ENCODE measurements around the gene MPO. TPM values are rescaled to one million over a fixed set of nuclear protein-coding genes. Genes with fewer than 3 reads are reported as not detected.

MPO gene
- polyA plus RNA-seq, 1 donor from 2014 or later, result not detected

DNA sequence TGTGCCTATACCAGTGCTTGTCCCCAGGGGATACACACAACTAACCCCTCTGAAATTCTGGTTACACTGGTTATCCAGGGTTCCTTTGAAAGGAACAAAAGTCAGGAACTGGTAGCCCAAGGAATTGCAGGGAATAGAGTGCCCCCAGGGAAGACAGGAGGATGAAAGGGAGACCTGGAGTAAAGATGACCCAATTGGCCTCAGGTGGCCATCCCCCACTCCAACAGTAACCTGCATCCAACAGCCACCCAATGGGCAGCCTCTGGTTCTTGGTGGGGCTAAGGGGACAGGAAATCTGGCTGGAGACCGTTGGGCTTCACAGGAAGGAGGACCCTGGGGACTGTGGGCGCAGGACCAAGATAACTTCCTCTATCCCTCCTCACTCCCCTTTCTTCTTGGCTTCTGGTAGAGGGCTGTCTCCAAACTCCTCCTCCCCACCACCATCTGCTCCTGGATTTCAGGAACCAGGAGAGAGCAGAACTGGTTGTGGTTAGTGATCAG is 826 bp upstream of the MPO start:
- Mint-ChIP-seq H3K27me3 (peaks cover 24% of the 10 kb centered on the region), H3K36me3 (no peaks in the 10 kb centered on the region), H3K27ac (no peak overlapping the region), H3K4me3 (no peak overlapping the region), H3K9me3 (no peaks in the 10 kb centered on the region), H3K4me1 (no peaks in the 10 kb centered on the region)

DNA sequence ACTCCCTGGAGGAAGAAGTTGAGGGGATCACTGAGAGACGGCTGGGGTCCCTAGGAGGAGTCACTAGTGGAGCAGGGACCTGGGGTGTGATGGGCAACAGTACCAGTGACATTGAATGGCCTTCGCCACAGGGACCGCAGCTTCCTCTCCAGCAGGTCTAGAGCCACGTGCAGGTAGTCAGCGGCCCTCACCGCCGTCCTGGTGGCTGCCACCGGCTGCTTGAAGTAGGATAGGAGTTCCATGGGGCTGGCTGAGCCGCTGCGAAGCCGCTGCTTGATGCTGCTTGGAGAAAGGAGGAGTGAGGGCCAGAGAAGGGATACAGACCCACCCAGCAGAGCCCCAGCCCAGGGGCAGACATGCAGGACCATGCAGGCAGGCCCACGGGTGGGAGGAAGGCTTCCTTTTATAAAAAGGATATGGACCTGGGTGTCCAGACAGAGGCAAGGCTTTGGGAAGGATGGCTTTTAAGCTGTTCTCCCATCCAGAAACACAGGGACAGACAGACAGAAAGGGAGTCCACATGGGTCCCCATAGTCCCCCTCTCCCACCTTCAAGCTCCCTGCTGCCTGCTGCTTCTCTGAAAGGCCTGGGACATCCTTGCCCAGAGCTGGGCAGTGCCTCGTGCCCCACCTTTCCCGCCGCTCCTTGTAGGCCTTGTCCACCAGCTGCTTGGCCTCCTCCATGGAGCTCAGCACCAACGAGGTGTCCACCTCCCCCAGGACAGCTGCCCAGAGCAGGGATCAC is 827 bp downstream of the MPO start:
- H3K4me1 Mint-ChIP-seq, result no peaks in the 10 kb centered on the region
- H3K27me3 Mint-ChIP-seq, result peaks cover 22% of the 10 kb centered on the region
- no peaks in the 10 kb centered on the region for H3K9me3 Mint-ChIP-seq
- peak overlapping the region in 1 of 3 donors; percentile 31 for H3K27ac Mint-ChIP-seq
- H3K4me3 Mint-ChIP-seq, result no peak overlapping the region
- no peaks in the 10 kb centered on the region for H3K36me3 Mint-ChIP-seq

DNA sequence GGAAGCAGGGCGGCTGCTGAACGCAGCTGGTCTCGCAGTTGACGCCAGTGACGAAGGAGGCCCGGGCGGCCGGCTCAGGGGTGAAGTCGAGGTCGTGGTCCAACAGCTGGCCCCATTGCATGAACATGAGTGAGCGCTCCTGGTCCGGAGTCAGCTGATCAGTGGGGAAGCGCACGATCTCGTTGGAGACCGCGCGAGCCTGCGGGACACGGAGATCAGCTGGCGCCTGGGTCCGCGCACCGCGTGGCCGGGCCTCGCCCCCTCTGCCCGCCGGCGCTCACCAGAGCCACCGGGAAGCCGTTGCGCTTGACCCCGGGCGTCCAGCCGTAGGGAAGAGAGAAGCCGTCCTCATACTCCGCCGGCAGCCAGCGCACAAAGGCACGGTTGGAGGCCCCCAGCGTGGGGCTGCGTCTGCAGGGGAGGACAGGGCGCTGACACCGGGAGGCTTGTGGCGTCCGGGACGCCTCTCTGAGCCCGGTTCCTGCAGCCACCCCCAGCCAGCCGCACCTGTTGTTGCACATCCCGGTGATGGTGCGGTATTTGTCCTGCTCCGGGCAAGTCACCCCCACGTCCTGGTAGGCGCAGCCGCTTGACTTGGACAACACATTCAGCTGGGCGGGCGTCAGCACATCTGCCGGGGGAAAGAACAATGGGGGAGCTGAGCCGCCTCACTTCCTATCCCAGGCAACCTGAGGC is 1.6 kb downstream of the MPO start:
- Mint-ChIP-seq H3K27me3 (peaks cover 22% of the 10 kb centered on the region), H3K4me1 (no peaks in the 10 kb centered on the region), H3K27ac (no peak overlapping the region), H3K36me3 (no peaks in the 10 kb centered on the region), H3K9me3 (no peaks in the 10 kb centered on the region), H3K4me3 (no peak overlapping the region)

DNA sequence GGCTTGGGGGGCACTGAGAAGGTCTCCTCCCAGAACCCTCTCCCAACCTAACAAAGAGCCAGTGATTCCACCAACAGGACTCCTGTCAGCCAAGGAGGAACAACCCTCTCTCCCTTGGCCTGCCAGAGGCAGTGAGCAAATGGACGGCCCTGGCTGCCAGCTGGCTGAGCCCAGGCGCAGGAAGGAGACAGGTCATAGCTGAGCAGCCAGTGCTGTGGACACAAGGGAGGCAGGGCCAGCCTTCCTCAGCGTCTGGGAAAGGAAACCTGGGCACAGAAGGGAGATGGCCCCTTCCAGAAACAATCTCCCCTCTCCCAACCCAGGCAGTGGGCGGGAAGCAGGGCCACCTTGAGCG is 2.1 kb downstream of the MPO start:
- Mint-ChIP-seq H3K9me3 (no peaks in the 10 kb centered on the region), H3K36me3 (no peaks in the 10 kb centered on the region), H3K27ac (no peak overlapping the region), H3K4me3 (no peak overlapping the region), H3K4me1 (peaks cover 0 to 1% (median 0%) of the 10 kb centered on the region in 3 donors), H3K27me3 (peaks cover 24% of the 10 kb centered on the region)

DNA sequence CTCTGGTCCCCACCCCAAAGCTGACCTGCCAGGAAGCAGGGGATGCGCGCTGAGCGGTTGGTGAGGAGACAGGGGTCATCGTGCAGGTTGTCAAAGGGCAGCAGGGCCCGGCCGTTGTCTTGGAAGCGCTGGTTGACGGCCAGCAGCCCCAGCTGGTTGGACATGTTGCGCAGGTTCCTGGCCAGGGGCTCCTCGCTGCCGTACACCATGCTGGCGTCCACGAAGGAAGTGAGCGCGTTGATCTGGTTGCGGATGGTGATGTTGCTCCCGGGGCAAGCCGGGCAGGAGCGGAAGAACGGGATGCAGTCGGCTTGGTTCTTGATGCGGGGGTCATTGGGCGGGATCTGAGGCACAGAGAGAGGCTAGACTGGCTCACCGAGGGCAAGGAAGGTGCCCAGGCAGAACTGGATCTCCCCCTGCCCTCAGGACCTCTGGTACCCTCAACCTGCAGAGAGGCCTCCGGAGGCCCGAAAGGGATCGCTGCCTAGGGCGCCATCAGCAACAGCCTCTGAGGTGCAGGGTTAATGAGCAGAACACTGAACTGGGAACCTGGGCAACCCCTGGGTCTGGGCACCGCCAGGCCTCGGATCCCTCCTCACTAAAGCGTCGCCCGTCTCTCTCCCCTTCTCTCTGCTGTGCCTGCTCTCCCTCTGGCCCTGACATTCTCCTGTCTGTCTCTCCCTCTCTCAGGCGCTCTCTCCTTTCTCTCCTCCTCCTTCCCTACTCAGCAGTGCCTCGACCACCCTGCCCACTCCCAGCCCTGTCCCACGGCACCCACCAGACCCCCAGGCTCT is 2.7 kb downstream of the MPO start:
- H3K9me3 Mint-ChIP-seq, result no peaks in the 10 kb centered on the region
- no peak overlapping the region for H3K27ac Mint-ChIP-seq
- no peaks in the 10 kb centered on the region for H3K36me3 Mint-ChIP-seq
- no peak overlapping the region for H3K4me3 Mint-ChIP-seq
- peaks cover 0 to 1% (median 0%) of the 10 kb centered on the region in 3 donors for H3K4me1 Mint-ChIP-seq
- H3K27me3 Mint-ChIP-seq, result peaks cover 22% of the 10 kb centered on the region

DNA sequence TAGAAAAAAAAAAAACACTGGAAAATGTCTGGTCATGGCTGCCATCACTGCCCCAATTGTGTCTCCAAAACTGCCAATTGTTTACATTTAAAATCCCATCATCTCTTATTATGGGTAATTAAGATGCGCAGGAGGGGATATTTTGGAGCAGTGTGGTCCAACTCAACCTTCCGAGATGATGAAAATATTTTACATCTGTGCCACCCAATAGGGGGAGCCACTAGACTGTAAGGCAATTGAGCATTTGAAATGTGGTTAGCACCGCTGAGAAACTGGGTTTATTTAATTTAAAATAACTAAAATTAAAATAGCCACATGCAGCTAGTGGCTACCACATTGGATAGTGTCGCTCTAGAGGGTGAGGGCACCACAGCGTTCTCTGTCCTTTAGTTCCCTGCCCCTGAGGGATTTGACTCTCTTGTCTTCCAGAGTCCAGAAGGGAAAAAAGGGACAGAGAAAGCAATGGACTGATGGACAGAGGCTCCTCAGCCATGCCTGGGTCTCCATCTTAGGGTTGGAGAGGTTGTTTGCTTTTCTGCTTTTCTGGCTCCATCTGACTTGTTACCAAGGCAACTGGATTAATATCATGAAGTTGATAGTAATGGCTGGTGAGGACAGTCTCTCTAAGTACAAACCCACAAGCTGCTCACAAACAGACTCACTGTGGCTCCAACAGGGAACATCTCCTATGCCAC is 3.5 kb downstream of the MPO start:
- H3K36me3 Mint-ChIP-seq, result peaks cover 2% of the 10 kb centered on the region
- no peak overlapping the region for H3K27ac Mint-ChIP-seq

DNA sequence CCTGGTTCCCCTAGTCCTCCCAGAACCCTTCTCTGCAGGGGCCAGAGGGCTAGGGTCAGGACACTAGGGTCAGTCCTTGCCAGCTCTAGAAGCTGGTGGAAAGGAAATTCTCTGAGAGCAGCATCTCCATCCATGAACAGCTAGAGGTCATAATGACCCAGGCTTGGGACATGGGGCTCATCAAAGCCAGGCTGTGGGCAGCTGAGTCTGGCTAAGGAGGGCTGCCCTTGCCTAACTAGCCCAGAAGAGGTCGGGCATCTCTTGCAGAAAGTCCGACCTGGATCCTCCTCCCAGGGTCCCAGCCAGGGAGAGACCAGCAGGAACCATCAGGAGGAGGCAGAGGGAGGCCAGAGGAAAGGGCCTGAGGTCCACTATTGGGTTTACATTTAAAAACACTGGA is 4.3 kb downstream of the MPO start:
- no peak overlapping the region for H3K4me3 Mint-ChIP-seq
- H3K9me3 Mint-ChIP-seq, result no peaks in the 10 kb centered on the region
- peaks cover 0 to 4% (median 0%) of the 10 kb centered on the region in 3 donors for H3K4me1 Mint-ChIP-seq
- peaks cover 2% of the 10 kb centered on the region for H3K36me3 Mint-ChIP-seq
- no peak overlapping the region for H3K27ac Mint-ChIP-seq
- peaks cover 22% of the 10 kb centered on the region for H3K27me3 Mint-ChIP-seq

More for the DNA sequence above, 3.5 kb downstream of the MPO start:
- no peak overlapping the region for H3K4me3 Mint-ChIP-seq
- peaks cover 22% of the 10 kb centered on the region for H3K27me3 Mint-ChIP-seq
- peaks cover 0 to 3% (median 0%) of the 10 kb centered on the region in 3 donors for H3K4me1 Mint-ChIP-seq
- H3K9me3 Mint-ChIP-seq, result no peaks in the 10 kb centered on the region

DNA sequence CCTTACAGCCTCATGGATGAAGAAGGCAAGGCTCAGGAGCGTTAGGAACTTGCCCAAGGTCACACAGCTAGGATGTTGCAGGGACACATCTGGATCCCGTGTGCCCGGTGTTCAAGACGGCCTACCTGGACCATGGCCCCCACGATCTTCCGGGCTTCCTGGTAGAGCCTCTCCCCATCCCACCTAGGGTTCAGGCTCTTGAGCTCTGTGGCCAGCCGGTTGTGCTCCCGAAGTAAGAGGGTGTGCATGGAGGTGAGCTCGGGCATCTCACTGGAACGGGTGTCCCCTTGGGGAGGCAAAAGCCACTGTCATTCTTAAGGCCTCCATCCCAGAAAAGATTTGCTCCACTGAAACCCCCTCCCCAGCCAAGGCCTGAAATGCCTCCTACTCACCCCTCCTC is 5.3 kb downstream of the MPO start:
- Mint-ChIP-seq H3K4me1 (peaks cover 0 to 4% (median 0%) of the 10 kb centered on the region in 3 donors), H3K36me3 (peaks cover 2% of the 10 kb centered on the region), H3K4me3 (no peak overlapping the region), H3K9me3 (no peaks in the 10 kb centered on the region), H3K27ac (no peak overlapping the region), H3K27me3 (peaks cover 19% of the 10 kb centered on the region)

DNA sequence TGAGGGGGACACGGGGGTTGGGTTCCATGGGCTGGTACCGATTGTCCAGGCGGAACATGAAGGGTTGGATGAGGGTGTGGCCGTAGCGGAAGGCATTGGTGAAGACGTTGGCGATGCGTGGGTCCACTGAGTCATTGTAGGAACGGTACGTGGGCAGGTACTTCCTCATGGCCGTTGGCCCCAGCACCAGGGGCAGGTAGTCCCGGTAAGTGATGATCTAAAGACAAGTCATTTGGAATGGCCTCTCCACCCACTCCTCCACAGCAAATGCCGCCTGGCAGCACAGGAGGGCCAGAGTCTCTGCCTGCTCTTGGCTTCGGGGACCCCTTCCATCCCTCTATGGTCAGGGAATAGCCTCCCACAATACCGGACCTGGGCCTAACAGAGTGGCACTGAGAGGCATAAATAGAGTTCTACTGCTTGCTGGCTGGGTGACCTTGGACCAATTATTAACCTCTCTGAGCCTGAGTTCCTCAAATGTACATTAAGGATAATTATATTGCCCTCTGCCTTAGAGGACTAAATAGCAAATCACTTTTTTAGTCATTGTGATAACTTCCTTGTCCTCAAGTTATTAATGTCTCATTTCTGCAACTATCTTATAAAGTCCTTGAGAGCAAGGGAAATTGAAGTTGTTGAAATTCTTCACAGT is 7.2 kb downstream of the MPO start:
- H3K4me1 Mint-ChIP-seq, result peaks cover 0 to 4% (median 0%) of the 10 kb centered on the region in 3 donors
- H3K4me3 Mint-ChIP-seq, result no peak overlapping the region
- peaks cover 15% of the 10 kb centered on the region for H3K27me3 Mint-ChIP-seq
- no peak overlapping the region for H3K27ac Mint-ChIP-seq
- H3K9me3 Mint-ChIP-seq, result no peaks in the 10 kb centered on the region
- H3K36me3 Mint-ChIP-seq, result peaks cover 2% of the 10 kb centered on the region

DNA sequence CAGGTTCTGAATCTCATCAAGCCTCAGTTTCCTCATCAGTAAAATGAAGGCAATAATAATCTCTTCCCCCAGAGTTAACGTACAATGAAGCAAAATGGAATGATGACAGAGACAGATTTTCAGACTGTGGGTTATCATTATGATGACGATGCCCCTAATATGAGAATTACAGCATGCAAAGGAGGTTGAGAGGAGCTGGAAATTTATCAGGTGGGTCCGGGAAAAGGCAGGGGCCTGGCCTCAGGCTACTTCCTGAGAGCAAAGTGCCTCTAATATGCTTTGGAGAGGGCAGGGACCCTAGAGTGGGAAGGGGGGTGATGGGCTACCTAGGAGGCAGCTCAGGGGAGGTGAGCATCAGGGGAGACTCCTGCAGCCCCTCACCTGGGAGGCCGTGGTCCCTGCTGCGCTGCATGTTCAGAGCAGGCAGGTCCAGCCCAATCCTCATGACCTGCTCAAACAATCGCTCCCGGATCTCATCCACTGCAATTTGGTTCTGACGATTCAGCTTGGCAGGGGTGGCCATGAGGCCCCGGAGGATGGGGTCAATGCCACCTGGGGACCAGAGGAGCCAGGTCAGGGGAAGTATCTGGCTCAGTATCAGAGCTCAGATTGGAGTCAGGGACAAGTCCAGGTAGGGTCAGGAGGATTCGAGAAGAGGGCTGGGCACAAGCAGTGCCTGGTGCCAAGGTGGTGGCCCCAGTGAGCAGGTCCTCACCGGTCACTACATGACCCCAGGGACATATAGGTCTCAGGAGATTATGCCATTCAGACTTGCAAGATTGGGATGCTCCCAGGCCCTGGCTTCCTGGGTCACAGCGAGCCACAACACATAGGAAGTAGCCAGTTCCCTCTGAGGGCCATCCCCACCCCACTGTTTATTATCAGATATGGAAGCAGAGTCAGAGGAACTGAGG is 8.1 kb downstream of the MPO start:
- Mint-ChIP-seq H3K27ac (peak overlapping the region in 1 of 3 donors; percentile 43), H3K4me3 (no peak overlapping the region), H3K27me3 (peaks cover 11% of the 10 kb centered on the region), H3K36me3 (peaks cover 2% of the 10 kb centered on the region), H3K4me1 (peaks cover 0 to 4% (median 0%) of the 10 kb centered on the region in 3 donors), H3K9me3 (no peaks in the 10 kb centered on the region)

DNA sequence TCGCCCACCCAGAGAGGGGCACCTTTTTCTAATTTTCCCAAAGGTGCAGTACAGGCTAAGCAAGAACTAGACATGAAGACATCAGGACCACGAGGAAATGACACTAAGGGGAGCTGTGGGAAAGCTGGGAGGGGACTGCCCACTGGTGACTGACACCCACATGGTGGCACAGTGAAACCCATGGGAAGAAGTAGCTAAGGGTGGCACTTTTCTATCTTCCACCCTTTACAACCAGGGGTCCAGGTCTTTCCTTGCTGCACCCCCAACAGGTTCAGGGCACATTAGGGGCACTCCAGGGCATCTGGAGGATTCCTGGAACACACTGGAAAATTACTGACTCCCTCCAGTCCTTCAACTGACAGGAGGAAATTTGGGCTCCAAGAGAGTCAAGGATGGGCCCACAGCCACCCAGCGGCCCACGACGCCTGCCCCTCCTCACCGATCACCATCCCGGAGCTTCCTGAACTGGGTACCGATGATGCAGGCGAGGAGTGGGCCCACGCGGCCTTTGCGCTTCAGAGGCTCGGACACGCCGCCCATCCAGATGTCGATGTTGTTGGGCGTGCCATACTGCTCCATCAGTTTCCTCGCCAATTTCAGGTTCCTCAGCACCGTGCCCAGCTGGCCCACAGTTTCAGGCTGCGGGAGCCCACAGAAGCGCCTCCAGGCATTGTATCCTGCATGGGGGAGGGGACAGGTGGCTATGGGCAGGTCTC is 9.4 kb downstream of the MPO start:
- H3K27me3 Mint-ChIP-seq, result peaks cover 13% of the 10 kb centered on the region
- no peak overlapping the region for H3K4me3 Mint-ChIP-seq
- peaks cover 2% of the 10 kb centered on the region for H3K36me3 Mint-ChIP-seq
- no peak overlapping the region for H3K27ac Mint-ChIP-seq
- peaks cover 0 to 4% (median 0%) of the 10 kb centered on the region in 3 donors for H3K4me1 Mint-ChIP-seq
- no peaks in the 10 kb centered on the region for H3K9me3 Mint-ChIP-seq

DNA sequence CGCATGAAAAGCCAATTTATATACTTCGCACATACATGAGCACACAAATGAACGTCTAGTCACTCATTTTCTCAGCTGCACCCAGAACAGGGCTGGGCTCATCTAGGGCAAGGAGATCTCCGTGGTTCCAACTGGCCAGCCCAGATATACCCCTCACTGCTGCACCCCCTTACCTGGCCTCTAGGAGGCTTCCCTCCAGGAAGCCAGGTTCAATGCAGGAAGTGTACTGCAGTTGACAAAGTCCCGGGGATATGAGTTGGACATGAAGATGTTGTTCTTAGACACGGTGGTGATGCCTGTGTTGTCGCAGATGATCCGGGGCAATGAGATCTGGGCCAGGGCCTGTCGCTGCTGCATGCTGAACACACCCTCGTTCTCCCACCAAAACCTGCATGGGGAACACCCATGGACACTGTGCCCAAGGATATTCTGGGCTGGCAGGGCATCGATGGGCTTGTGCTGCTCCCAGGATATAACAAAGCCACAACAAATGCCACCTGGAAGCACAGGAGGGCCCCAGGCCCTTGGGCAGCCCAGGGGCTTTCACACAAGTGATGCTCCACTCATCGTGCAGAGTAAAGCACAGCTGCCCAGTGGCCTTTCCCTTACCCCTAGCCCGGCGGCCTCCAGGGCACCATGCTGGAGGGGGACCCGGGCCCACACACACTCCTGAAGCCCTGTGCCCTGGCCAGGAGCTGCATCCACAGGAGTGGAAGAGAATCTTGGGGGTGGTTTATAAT is 10.1 kb downstream of the MPO start:
- H3K27me3 Mint-ChIP-seq, result peaks cover 18% of the 10 kb centered on the region
- peaks cover 0 to 4% (median 0%) of the 10 kb centered on the region in 3 donors for H3K4me1 Mint-ChIP-seq
- H3K36me3 Mint-ChIP-seq, result peaks cover 2% of the 10 kb centered on the region
- no peak overlapping the region for H3K4me3 Mint-ChIP-seq
- H3K9me3 Mint-ChIP-seq, result no peaks in the 10 kb centered on the region
- peak overlapping the region in 1 of 3 donors; percentile 25 for H3K27ac Mint-ChIP-seq

Data from IgD-negative memory B cell (primary cell).